Amniotic epithelial cell (primary cell): ENCODE data around the gene ADGRG1.

Source experiments
- DNase-seq: peaks from one replicate; pipeline ENCODE4 v3.0.0-alpha.2; 2010; ENCODE audit warnings: low read depth

ADGRG1 gene

GRCh38 chr16:57666353-57667047 is 38.1 kb downstream of the ADGRG1 start:
- DNase-seq: no peak

- DNase-seq: no peak
Observed at GRCh38 chr16:57667048-57667525, 38.7 kb downstream of the ADGRG1 start.

- peak; percentile 53 for DNase-seq
Observed at GRCh38 chr16:57667526-57668262, 39.3 kb downstream of the ADGRG1 start.

- no peak for DNase-seq
Observed at GRCh38 chr16:57668263-57668571, 39.8 kb downstream of the ADGRG1 start, which contains the start of gene ADGRG3. ADGRG3 (plus strand) TSS chr16:57668306; CDS start chr16:57668348, 42 bp downstream.

GRCh38 chr16:57668630-57669475 is 40.4 kb downstream of the ADGRG1 start:
- DNase-seq: no peak

GRCh38 chr16:57669476-57670162 is 41.2 kb downstream of the ADGRG1 start:
- no peak for DNase-seq

GRCh38 chr16:57670196-57670595 is 41.8 kb downstream of the ADGRG1 start:
- no peak for DNase-seq

GRCh38 chr16:57671451-57671850 is 43.0 kb downstream of the ADGRG1 start:
- DNase-seq: peak; percentile 91

- no peak for DNase-seq
Observed at GRCh38 chr16:57672416-57672815, 44.0 kb downstream of the ADGRG1 start.

GRCh38 chr16:57672824-57673223 is 44.4 kb downstream of the ADGRG1 start:
- no peak for DNase-seq

GRCh38 chr16:57675741-57676551 is 47.5 kb downstream of the ADGRG1 start:
- peak; percentile 42 for DNase-seq

- DNase-seq: no peak
Observed at GRCh38 chr16:57676553-57677085, 48.2 kb downstream of the ADGRG1 start.

- DNase-seq: no peak
Observed at GRCh38 chr16:57677622-57678369, 49.4 kb downstream of the ADGRG1 start.

- no peak for DNase-seq
Observed at GRCh38 chr16:57679016-57679415, 50.6 kb downstream of the ADGRG1 start.

- no peak for DNase-seq
Observed at GRCh38 chr16:57679767-57680482, 51.5 kb downstream of the ADGRG1 start.

GRCh38 chr16:57680842-57681375 is 52.5 kb downstream of the ADGRG1 start:
- peak; percentile 34 for DNase-seq

- no peak for DNase-seq
Observed at GRCh38 chr16:57681950-57682728, 53.7 kb downstream of the ADGRG1 start.
